Lower lobe of right lung (tissue), 2 donors: Measurements from ENCODE around the gene FABP7. TPM values are rescaled to one million over a fixed set of nuclear protein-coding genes. Genes with fewer than 3 reads are reported as not detected.

Source experiments
- ATAC-seq, 2 donors: fragments of 200-7000 bp; cut with Tn5 transposase; one replicate each; pipeline ENCODE4 v1.9.1; 2020 to 2022; ENCODE audit warnings: mild to moderate bottlenecking in 2 of 2, moderate library complexity in 2 of 2
- DNase-seq: peaks from one replicate; pipeline ENCODE4 v3.0.0-alpha.2; 2020
- H3K27ac ChIP-seq: fragments of 200-600 bp; one replicate; pipeline ENCODE4 v1.8.0; 2022
- H3K27me3 ChIP-seq: fragments of 200-600 bp; one replicate; pipeline ENCODE4 v1.8.0; 2022; ENCODE audit warnings: low read depth
- H3K36me3 ChIP-seq: fragments of 200-600 bp; one replicate; pipeline ENCODE4 v1.8.0; 2022; ENCODE audit warnings: mild to moderate bottlenecking
- H3K4me1 ChIP-seq: fragments of 200-600 bp; one replicate; pipeline ENCODE4 v1.8.0; 2022
- H3K4me3 ChIP-seq: fragments of 200-600 bp; one replicate; pipeline ENCODE4 v1.8.0; 2022; ENCODE audit warnings: mild to moderate bottlenecking
- H3K9me3 ChIP-seq: fragments of 200-600 bp; one replicate; pipeline ENCODE4 v1.8.0; 2022
- CTCF ChIP-seq: fragments of 200-600 bp; IDR thresholded peaks from one replicate; pipeline ENCODE4 v1.8.0; 2022; ENCODE audit warnings: antibody characterized with exemption, mild to moderate bottlenecking
- intact Hi-C: fragments of 100-400 bp; cut with DNase I; formaldehyde crosslinking; loops from one replicate; pipeline ENCODE4 v1.11.0; 2022
- total RNA-seq: library from RNA; stranded (reverse); fragmentation: NEBNext Ultra II Directional; extraction: Animal tissue kit (Norgen Biotek cat#: 25700); gene quantifications from one replicate; pipeline ENCODE4 v1.2.1, GENCODE V29; 2021
- donor health status: DM: no; HTN: yes; CAD: no; lungs with severe emphysema.

Gene FABP7
- total RNA-seq, 1 donor from 2014 or later, result not detected

GRCh38 chr6:122754191-122754731 lies 25.3 kb upstream of the FABP7 start:
- DNase-seq, result no peak
- no peaks in the 10 kb centered on the region for H3K27me3 ChIP-seq
- TF ChIP-seq CTCF, result no peak
- intact Hi-C loops, result no loop called here
- peaks cover 7% of the 10 kb centered on the region for H3K4me1 ChIP-seq
- H3K36me3 ChIP-seq, result no peaks in the 10 kb centered on the region
- peak; percentile 48 to 57 for ATAC-seq
- no peak overlapping the region for H3K4me3 ChIP-seq
- H3K9me3 ChIP-seq, result no peaks in the 10 kb centered on the region
- peak overlapping the region; percentile 33 for H3K27ac ChIP-seq

GRCh38 chr6:122755901-122756300 lies 23.6 kb upstream of the FABP7 start:
- Histone ChIP-seq H3K9me3 (no peaks in the 10 kb centered on the region), H3K27ac (no peak overlapping the region), H3K4me1 (peaks cover 7% of the 10 kb centered on the region), H3K27me3 (no peaks in the 10 kb centered on the region), H3K36me3 (no peaks in the 10 kb centered on the region), H3K4me3 (no peak overlapping the region)
- DNase-seq, result no peak
- intact Hi-C loops, result no loop called here
- no peak for TF ChIP-seq CTCF
- no peak for ATAC-seq

- intact Hi-C loops, result no loop called here
- no peak for TF ChIP-seq CTCF
- no peak for ATAC-seq
- H3K9me3 ChIP-seq, result no peaks in the 10 kb centered on the region
- no peaks in the 10 kb centered on the region for H3K27me3 ChIP-seq
- no peak overlapping the region for H3K4me3 ChIP-seq
- peaks cover 4% of the 10 kb centered on the region for H3K4me1 ChIP-seq
- no peaks in the 10 kb centered on the region for H3K36me3 ChIP-seq
- H3K27ac ChIP-seq, result no peak overlapping the region
- no peak for DNase-seq
Observed at GRCh38 chr6:122758927-122759334, 20.6 kb upstream of the FABP7 start.

GRCh38 chr6:122760330-122760729 lies 19.2 kb upstream of the FABP7 start:
- Histone ChIP-seq H3K27me3 (no peaks in the 10 kb centered on the region), H3K4me3 (no peak overlapping the region), H3K4me1 (no peaks in the 10 kb centered on the region), H3K36me3 (no peaks in the 10 kb centered on the region), H3K9me3 (no peaks in the 10 kb centered on the region), H3K27ac (no peak overlapping the region)
- no peak for DNase-seq
- TF ChIP-seq CTCF, result no peak
- ATAC-seq, result no peak
- intact Hi-C loops, result no loop called here

- Histone ChIP-seq H3K36me3 (no peaks in the 10 kb centered on the region), H3K9me3 (no peaks in the 10 kb centered on the region), H3K27me3 (no peaks in the 10 kb centered on the region), H3K27ac (no peak overlapping the region), H3K4me1 (peaks cover 9% of the 10 kb centered on the region), H3K4me3 (no peak overlapping the region)
- intact Hi-C loops, result no loop called here
- DNase-seq (no peak), ATAC-seq (no peak)
- no peak for TF ChIP-seq CTCF
Observed at GRCh38 chr6:122766256-122766655, 13.3 kb upstream of the FABP7 start.
